ENCODE data around the gene PAX7. TPM values are rescaled to one million over a fixed set of nuclear protein-coding genes. Genes with fewer than 3 reads are reported as not detected.

The PAX7 gene
- total and polyA plus RNA-seq, 12 donors, result not detected

DNA sequence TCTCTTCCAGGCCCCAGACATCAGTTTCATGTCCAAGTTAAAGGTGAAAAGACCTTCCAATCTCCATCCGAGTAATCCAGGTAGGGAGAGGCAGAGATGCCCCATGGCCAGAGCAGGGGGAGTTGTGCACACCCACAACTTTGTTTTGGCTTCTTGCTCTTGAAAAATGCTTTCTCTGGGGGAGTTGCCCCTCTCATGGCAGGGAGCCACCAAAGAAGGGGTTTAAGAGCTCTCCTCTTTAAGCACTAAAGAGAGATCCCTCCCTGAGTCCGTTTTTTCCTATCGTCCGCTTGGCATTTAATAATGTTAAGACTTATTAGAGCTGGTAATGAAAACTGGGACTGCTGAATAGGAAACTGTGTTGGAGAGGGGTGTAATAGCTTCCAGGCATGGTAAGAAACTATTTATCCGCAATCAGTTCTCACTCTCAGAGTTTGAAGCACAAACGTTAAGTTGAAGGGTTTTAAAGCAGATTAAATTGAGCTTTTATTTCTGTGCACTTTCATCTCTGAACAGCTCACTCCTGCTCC, 8.3 kb downstream of the PAX7 start:
- H3K27ac ChIP-seq, result no peak overlapping the region
- H3K4me1 ChIP-seq, result peaks cover 0 to 11% (median 0%) of the 10 kb centered on the region in 9 donors
- H3K9me3 ChIP-seq, result no peaks in the 10 kb centered on the region
- peaks cover 53 to 100% (median 100%) of the 10 kb centered on the region in 7 donors for H3K27me3 ChIP-seq
- intact Hi-C loops (cut with DNase I), result no loop called here
- ATAC-seq, result no peak
- DNase-seq, result no peak
- no peaks in the 10 kb centered on the region for H3K36me3 ChIP-seq
- H3K4me3 ChIP-seq, result no peak overlapping the region
- WGBS, 2 donors, result 2 to 5% methylated on average over 6 of the region's 6 CpGs
- TF ChIP-seq, protein P1, sequence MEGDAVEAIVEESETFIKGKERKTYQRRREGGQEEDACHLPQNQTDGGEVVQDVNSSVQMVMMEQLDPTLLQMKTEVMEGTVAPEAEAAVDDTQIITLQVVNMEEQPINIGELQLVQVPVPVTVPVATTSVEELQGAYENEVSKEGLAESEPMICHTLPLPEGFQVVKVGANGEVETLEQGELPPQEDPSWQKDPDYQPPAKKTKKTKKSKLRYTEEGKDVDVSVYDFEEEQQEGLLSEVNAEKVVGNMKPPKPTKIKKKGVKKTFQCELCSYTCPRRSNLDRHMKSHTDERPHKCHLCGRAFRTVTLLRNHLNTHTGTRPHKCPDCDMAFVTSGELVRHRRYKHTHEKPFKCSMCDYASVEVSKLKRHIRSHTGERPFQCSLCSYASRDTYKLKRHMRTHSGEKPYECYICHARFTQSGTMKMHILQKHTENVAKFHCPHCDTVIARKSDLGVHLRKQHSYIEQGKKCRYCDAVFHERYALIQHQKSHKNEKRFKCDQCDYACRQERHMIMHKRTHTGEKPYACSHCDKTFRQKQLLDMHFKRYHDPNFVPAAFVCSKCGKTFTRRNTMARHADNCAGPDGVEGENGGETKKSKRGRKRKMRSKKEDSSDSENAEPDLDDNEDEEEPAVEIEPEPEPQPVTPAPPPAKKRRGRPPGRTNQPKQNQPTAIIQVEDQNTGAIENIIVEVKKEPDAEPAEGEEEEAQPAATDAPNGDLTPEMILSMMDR (IDR thresholded peaks at IDR 0.05), result no peak

DNA sequence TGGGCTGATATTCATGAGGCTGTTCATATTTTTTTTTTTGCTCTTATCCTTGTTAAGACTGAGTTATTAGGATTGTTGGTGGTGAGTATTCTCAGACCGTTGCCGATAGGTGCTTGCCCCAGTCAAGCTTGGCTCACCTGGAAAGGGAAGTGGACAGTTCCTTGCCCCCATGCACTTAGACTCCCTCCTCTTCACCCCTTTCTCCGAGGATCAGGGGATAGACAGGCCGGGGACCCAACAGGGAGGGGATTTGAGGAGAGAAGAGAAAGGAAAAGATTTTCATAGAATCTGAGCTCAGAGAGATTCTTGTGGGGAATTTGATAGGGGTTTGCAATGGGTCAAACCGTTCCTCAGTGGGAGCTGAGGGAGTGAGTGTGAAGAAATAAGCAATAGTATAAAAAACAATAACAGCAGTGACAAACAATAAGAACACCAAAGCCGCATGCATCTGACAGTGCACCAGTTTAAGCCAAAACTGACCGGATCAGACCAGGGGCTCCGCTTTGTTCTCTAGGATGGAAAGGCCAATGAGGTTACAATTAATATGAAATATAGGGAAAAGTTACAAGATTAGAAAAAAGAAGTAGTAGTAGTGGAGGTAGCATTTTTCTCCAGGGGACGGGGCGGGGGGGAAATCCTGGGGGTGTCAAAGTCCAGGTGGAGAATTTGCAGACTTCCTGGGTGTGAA, 8.9 kb downstream of the PAX7 start:
- DNase-seq, result no peak
- no peaks in the 10 kb centered on the region for H3K36me3 ChIP-seq
- WGBS, 2 donors, result 3 to 6% methylated on average over 10 of the region's 10 CpGs
- peaks cover 59 to 100% (median 100%) of the 10 kb centered on the region in 7 donors for H3K27me3 ChIP-seq
- no peak for ATAC-seq
- no peaks in the 10 kb centered on the region for H3K9me3 ChIP-seq
- intact Hi-C loops (cut with DNase I), result no loop called here
- no peak overlapping the region for H3K27ac ChIP-seq
- peaks cover 0 to 13% (median 0%) of the 10 kb centered on the region in 9 donors for H3K4me1 ChIP-seq
- no peak overlapping the region for H3K4me3 ChIP-seq
- TF ChIP-seq, protein P1 (IDR thresholded peaks at IDR 0.05), result no peak

DNA sequence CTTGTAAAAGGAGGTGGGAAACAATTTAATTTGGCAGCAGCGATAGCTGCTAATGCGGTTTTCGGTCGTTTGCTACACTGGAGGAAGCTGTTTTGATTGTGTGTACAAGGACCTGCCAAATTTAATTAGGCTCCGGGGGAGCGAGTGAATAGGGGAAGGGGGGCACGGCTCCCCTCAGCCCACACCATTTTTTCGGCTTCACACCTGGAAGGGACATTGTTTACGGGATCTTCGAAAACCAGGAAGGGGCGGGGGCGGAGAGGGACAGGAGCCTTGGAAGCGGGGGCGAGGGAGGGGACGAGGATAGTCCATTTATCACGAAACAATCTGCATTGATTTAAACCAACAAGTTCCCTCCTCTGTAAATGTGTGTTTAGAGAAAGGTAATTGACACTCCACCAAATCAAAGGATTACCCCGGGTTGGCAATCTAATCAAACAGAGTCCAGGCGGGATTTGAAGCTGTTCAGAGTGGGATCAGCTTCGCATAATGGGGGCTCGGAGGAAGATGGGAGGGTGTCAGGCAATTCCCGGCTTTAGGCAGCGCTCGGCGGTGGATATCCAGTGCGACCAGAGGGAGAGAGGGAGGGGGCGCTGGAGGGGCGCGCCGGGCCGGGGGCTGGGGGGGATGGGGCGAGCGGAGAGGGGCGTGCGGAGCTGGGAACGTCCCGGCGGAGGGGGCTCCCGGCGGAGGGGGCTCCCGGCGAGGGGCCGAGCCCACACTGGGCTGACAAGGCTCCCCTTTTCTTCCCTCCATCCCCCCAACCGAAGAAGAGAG, 9.8 kb downstream of the PAX7 start:
- 3 to 4% methylated on average over 43 of the region's 43 CpGs for WGBS, 2 donors
- Histone ChIP-seq H3K4me3 (no peak overlapping the region), H3K36me3 (no peaks in the 10 kb centered on the region), H3K9me3 (no peaks in the 10 kb centered on the region), H3K27ac (no peak overlapping the region), H3K27me3 (peaks cover 62 to 100% (median 100%) of the 10 kb centered on the region in 7 donors), H3K4me1 (peaks cover 0 to 15% (median 0%) of the 10 kb centered on the region in 9 donors)
- TF ChIP-seq, protein P1 (IDR thresholded peaks at IDR 0.05), result no peak
- DNase-seq (no peak), ATAC-seq (no peak)
- intact Hi-C loops (cut with DNase I), result no loop called here

DNA sequence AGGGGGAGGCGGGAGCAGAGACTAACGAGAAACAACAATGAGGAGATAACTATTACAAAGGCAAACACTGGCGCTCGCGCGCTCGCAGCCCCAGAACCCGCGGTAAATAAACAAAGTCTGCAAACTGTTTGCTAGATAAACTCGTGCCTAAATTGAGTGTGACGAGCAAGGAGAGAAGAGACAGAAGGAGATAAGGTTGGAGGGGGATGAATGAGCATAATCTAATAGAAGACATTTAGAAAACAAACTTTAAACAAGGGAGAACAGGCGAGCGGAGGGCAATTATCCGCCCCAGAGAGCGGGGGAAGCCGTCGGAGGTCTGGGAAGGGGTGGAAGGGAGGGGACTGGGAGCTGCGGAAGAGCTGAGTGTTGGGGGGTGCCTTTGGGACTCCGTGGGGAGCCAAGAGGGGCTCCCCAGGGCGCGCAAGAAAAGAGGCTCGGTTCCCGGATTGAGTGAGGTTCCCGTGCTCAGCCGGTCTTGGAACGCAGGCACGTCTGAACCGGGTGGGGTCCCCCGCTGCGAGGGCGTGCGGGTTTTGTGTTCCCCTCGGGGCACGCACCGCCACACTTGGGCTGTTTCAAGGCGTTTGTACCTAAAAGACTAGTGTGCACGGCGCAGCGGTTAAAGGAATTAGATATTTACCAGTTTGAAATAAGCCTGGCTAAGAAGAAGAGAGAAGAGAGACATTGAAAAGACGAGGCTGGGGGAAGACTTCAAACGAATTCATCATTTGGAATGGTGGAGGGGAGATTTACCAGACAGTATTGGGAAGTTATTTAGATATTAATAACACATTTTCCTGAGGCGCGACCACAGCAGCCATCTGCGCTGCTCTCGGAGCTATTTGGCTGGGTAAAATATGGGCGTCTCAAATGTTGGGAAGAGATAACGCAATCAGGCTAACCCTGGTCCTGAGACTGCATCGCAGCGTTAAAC, 10.6 kb downstream of the PAX7 start:
- Histone ChIP-seq H3K36me3 (no peaks in the 10 kb centered on the region), H3K27me3 (peaks cover 64 to 100% (median 100%) of the 10 kb centered on the region in 7 donors), H3K9me3 (no peaks in the 10 kb centered on the region), H3K27ac (no peak overlapping the region), H3K4me1 (peaks cover 0 to 20% (median 0%) of the 10 kb centered on the region in 9 donors), H3K4me3 (no peak overlapping the region)
- DNase-seq (no peak), ATAC-seq (no peak)
- intact Hi-C loops (cut with DNase I), result no loop called here
- WGBS, 2 donors, result 2 to 3% methylated on average over 49 of the region's 49 CpGs
- TF ChIP-seq, protein P1 (IDR thresholded peaks at IDR 0.05), result no peak
